Esophagus squamous epithelium (tissue), 5 donors: ENCODE measurements around the gene MFSD12. TPM values are rescaled to one million over a fixed set of nuclear protein-coding genes. Genes with fewer than 3 reads are reported as not detected.

ENCODE experiments used
- DNase-seq: peaks from one replicate; lab custom pipeline; 2025; lab: John Stamatoyannopoulos, UW
- H3K27ac ChIP-seq, 4 donors: fragments of 200-600 bp; sonication (generic); one replicate each; pipeline ENCODE4 v1.5.1; 2016 to 2019; ENCODE audit warnings: mild to moderate bottlenecking in 1 of 4
- H3K27me3 ChIP-seq, 4 donors: fragments of 200-600 bp; sonication (generic); 1 replicate in 3 of 4; 2 replicates in 1 of 4; pipeline versions ENCODE4 v1.5.1 to v1.6.0; 2017 to 2021; ENCODE audit warnings: antibody characterized with exemption in 1 of 4
- H3K36me3 ChIP-seq, 3 donors: fragments of 200-600 bp; sonication (generic); one replicate each; pipeline ENCODE4 v1.5.1; 2016 to 2019
- H3K4me1 ChIP-seq, 3 donors: fragments of 200-600 bp; sonication (generic); one replicate each; pipeline ENCODE4 v1.5.1; 2017 to 2019
- H3K4me3 ChIP-seq, 4 donors: fragments of 200-600 bp; sonication (generic); 1 replicate in 3 of 4; 2 replicates in 1 of 4; pipeline ENCODE4 v1.5.1; 2016 to 2019; ENCODE audit warnings: mild to moderate bottlenecking in 2 of 4, moderate library complexity in 1 of 4
- H3K9me3 ChIP-seq, 3 donors: fragments of 200-600 bp; sonication (generic); one replicate each; pipeline ENCODE4 v1.5.1; 2016 to 2019
- POLR2A ChIP-seq, 4 donors: fragments of 450-650 bp; IDR thresholded peaks; one replicate each; pipeline ENCODE4 v1.6.1; 2017; ENCODE audit warnings: antibody characterized with exemption in 4 of 4, mild to moderate bottlenecking in 4 of 4, moderate library complexity in 3 of 4
- WGBS, 2 donors: methylation state at CpG; one replicate each; pipeline ENCODE4 v1.1.5; 2018; 5-methylcytosine and 5-hydroxymethylcytosine counted together
- intact Hi-C: fragments of 100-400 bp; cut with DNase I; formaldehyde crosslinking; loops from one replicate; pipeline ENCODE4 v1.15.0; 2022
- total RNA-seq, 4 donors: library from RNA; depleted of rRNA; stranded (reverse); fragments of >200 nt; gene quantifications; one replicate each; pipeline ENCODE4 v1.1.0, GENCODE V29; 2016
- TF ChIP-seq, protein P1 (sequence below), 6 experiments: fragments of 450-650 bp in 4 of 6; fragments of 200-600 bp in 2 of 6; sonication (generic) in 2 of 6; IDR thresholded peaks; one replicate each; pipeline ENCODE4 v1.5.1; 2016 to 2019; ENCODE audit warnings: antibody characterized with exemption in 6 of 6, mild to moderate bottlenecking in 4 of 6, moderate library complexity in 4 of 6
- donor health status: DM: yes; HTN: yes; CAD: no.

Gene MFSD12
- total RNA-seq, 4 donors from 2014 or later, result 22.5 to 50.4 (median 37.3) TPM

DNA sequence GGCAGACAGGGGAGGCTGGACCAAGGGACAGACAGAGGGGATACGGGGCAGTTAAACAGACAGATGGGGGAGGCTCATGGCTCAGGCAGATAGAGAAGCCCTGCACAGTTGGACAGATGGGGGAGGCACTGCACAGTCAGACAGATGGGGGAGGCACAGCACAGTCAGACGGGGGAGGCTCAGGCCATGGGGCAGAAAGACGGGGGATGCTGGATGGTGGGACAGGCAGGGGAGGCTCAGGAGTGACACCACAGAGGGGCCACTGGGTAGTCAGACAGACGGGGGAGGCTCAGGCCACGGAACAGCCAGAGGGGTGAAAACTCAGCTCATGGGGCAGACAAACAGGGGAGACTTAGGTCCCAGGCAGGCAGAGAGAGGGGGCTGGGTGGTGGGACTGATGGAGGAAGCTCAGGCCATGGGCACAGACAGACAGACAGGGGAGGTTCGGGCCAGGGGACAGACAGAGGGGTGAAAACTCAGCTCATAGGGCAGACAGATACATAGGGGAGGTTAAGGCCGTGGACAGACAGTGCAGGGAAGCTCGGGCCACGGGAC is 886 bp downstream of the MFSD12 start:
- peak overlapping the region; percentile 76 to 95 (median 76) for H3K4me3 ChIP-seq
- no peak for DNase-seq
- H3K9me3 ChIP-seq, result no peaks in the 10 kb centered on the region
- 12 to 27% methylated on average over 8 to 9 of the region's 9 CpGs for whole genome bisulfite sequencing, 2 donors
- peaks cover 22 to 56% (median 25%) of the 10 kb centered on the region in 3 donors for H3K4me1 ChIP-seq
- intact Hi-C loops, result no loop called here
- peak overlapping the region; percentile 77 to 92 (median 90) for H3K27ac ChIP-seq
- H3K27me3 ChIP-seq, result no peaks in the 10 kb centered on the region
- TF ChIP-seq, protein P1, sequence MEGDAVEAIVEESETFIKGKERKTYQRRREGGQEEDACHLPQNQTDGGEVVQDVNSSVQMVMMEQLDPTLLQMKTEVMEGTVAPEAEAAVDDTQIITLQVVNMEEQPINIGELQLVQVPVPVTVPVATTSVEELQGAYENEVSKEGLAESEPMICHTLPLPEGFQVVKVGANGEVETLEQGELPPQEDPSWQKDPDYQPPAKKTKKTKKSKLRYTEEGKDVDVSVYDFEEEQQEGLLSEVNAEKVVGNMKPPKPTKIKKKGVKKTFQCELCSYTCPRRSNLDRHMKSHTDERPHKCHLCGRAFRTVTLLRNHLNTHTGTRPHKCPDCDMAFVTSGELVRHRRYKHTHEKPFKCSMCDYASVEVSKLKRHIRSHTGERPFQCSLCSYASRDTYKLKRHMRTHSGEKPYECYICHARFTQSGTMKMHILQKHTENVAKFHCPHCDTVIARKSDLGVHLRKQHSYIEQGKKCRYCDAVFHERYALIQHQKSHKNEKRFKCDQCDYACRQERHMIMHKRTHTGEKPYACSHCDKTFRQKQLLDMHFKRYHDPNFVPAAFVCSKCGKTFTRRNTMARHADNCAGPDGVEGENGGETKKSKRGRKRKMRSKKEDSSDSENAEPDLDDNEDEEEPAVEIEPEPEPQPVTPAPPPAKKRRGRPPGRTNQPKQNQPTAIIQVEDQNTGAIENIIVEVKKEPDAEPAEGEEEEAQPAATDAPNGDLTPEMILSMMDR (IDR thresholded peaks at IDR 0.05), result no peak
- no peak for TF ChIP-seq POLR2A (IDR thresholded peaks at IDR 0.05)
- H3K36me3 ChIP-seq, result no peaks in the 10 kb centered on the region

DNA sequence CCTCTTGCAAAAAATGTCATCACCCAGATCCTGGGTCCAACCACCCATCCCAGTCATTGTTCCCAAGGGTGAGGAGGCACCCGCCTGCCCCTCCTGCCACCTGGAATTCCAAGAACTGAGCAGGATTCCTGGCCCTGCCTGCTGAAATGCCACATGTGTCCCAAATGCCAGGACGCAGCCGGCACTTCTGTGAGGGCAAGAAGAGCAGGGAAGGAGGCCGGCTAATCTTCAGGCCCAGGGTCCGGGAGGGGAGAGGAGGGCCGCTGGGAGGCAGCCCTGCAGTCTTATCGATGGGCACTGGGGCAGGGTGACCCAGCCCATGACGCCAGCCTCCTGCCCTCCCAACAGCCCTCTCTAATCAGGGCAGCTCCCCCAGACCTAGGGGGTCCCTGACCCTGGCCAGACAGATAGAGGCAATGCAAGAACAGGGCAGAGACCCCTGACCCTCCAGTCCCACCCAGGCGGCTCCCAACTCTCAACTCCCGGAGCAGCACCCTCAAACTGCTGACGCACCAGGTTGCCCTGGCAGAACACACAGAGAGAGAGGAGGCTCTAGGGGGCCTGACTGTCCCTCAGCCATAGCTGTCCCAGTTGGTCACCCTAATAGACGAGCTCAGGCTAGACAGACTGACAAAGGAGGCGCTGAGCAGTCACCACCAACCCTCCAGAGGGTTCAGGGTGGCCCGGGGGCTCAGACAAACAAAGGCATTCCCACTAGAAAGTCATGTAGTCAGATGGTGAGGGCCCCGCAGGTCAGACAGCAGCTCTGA is 1.5 kb downstream of the MFSD12 start:
- DNase-seq, result no peak
- Histone ChIP-seq H3K9me3 (no peaks in the 10 kb centered on the region), H3K36me3 (peaks cover 0 to 2% (median 0%) of the 10 kb centered on the region in 3 donors), H3K27me3 (no peaks in the 10 kb centered on the region), H3K27ac (peak overlapping the region in 3 of 4 donors; percentile 9 to 88 (median 77)), H3K4me3 (peak overlapping the region; percentile 76 to 95 (median 76)), H3K4me1 (peaks cover 22 to 56% (median 25%) of the 10 kb centered on the region in 3 donors)
- intact Hi-C loops, result no loop called here
- no peak for TF ChIP-seq POLR2A (IDR thresholded peaks at IDR 0.05)
- TF ChIP-seq, protein P1 (IDR thresholded peaks at IDR 0.05), result no peak
- 81% methylated on average over 8 of the region's 15 CpGs; no CpG with 5 or more reads in 1 of the 2 donors for WGBS, 2 donors

DNA sequence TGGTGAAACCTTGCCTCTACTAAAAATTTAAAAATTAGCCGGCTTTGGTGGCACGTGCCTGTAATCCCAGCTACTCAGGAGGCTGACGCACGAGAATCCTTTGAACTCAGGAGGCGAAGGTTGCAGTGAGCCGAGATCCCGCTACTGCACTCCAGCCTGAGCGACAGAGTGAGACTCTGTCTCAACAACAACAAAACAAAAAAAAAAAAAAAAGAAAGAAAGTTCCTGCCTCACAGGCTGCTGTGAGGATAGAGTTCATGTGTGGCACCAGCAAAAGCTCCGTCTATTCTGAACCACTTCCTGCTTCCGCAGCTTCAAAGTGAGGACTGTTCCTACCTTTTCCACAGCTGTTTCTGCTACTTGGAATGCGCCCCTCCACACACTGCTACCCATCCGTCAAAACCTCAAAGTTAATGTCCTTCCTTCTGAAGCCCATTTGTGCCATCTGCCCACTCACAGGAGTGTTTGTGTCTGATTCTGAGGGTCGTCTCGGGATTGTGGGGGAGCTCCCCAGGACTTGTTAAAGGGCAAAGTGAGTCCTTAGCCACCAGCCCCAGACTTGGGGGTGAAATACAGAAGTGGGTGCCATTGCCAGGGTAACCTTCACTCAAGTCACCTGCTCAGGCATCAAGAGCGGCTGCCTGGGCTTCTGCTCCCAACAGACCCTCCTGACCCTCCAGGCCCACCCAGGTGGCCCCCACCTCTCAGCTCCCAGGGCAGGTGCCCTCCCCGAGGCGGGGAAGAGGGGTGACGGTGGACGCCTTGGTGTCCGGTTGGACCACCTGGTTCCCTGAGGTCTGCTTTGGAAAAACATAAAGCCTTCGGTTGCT is 2.9 kb downstream of the MFSD12 start:
- TF ChIP-seq POLR2A (IDR thresholded peaks at IDR 0.05), result no peak
- TF ChIP-seq, protein P1 (IDR thresholded peaks at IDR 0.05), result no peak
- no peak for DNase-seq
- Histone ChIP-seq H3K4me3 (no peak overlapping the region), H3K4me1 (peaks cover 22 to 56% (median 25%) of the 10 kb centered on the region in 3 donors), H3K27me3 (no peaks in the 10 kb centered on the region), H3K9me3 (no peaks in the 10 kb centered on the region), H3K27ac (peak overlapping the region in 3 of 4 donors; percentile 1 to 44 (median 38)), H3K36me3 (peaks cover 0 to 14% (median 0%) of the 10 kb centered on the region in 3 donors)
- WGBS, 2 donors, result 67 to 76% methylated on average over 15 to 16 of the region's 21 CpGs
- intact Hi-C loops, result no loop called here

DNA sequence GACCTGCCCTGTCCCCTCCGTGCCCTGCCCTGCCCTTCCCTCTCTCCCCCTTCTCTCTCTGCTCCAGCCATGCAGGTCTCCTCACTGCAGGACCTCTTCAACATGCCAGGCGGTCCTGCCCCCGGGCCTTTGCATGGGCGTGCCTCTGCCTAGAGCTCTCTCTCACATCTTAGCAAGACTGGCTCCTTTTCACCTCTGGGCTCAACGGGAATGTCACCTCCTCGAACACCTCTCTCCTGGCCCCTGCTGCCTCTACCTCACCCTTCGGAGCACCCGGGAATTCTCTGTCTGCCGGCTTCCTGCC is 5.6 kb downstream of the MFSD12 start:
- no peak for TF ChIP-seq POLR2A (IDR thresholded peaks at IDR 0.05)
- TF ChIP-seq, protein P1 (IDR thresholded peaks at IDR 0.05), result no peak
- Histone ChIP-seq H3K36me3 (peaks cover 0 to 34% (median 3%) of the 10 kb centered on the region in 3 donors), H3K9me3 (no peaks in the 10 kb centered on the region), H3K4me3 (no peak overlapping the region), H3K4me1 (peaks cover 16 to 41% (median 20%) of the 10 kb centered on the region in 3 donors), H3K27me3 (no peaks in the 10 kb centered on the region), H3K27ac (no peak overlapping the region)
- intact Hi-C loops, result no loop called here
- WGBS, 2 donors, result 64 to 65% methylated on average over 9 of the region's 9 CpGs
- no peak for DNase-seq
